Activated CD4-positive, alpha-beta T cell treated with anti-CD3 and anti-CD28 coated beads, Interleukin-2, amount 50 U/mL, for 24 hours (primary cell): Measurements from ENCODE around the gene RGMB.
"Not testable (repeated sequence)": the region's sequence is repeated elsewhere in the genome, so short reads cannot be mapped to it uniquely, and the experiment has no call there.

Experiments
- DNase-seq, 2 donors: peaks; one replicate each; pipeline ENCODE4 v3.0.0-alpha.2; 2020; ENCODE audit warnings: low read depth in 1 of 2, low spot score in 1 of 2

Gene RGMB, protein sequence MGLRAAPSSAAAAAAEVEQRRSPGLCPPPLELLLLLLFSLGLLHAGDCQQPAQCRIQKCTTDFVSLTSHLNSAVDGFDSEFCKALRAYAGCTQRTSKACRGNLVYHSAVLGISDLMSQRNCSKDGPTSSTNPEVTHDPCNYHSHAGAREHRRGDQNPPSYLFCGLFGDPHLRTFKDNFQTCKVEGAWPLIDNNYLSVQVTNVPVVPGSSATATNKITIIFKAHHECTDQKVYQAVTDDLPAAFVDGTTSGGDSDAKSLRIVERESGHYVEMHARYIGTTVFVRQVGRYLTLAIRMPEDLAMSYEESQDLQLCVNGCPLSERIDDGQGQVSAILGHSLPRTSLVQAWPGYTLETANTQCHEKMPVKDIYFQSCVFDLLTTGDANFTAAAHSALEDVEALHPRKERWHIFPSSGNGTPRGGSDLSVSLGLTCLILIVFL

DNA sequence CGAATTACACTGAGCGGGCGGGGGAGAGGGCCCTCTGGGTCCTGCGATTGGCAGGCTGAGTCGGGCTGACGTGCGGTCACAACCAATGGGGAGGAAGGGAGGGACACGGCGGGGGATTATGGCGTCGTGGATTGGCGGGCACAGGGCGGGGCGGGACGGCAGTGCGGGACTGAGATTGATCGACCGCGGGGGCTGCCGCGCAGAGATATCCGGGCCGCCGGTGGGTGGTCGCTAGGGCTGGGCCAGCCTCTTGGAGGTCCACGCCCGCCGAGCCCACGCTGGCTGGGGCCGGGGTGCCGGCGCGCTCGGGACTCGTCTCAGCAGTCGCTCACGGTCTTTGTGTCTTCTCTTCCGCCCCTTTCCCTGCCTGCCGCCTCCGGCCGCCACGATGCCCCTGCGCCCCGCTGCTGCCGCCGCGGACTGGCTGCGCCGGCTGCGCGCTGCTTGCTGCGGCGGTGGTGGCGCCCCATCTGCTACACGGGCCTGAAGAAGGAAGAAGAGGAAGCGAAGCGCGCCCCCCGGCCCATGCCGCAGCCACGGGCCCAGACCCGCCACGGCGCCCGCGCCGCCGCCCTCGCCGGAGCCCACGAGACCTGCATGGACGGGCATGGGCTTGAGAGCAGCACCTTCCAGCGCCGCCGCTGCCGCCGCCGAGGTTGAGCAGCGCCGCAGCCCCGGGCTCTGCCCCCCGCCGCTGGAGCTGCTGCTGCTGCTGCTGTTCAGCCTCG, at the start of gene RGMB:
TSS of gene RGMB (plus strand) at position 200 of the 728 bp plus-strand sequence. CDS start at position 608, 408 bp downstream.
- DNase-seq: peak; percentile 71 to 88

DNA sequence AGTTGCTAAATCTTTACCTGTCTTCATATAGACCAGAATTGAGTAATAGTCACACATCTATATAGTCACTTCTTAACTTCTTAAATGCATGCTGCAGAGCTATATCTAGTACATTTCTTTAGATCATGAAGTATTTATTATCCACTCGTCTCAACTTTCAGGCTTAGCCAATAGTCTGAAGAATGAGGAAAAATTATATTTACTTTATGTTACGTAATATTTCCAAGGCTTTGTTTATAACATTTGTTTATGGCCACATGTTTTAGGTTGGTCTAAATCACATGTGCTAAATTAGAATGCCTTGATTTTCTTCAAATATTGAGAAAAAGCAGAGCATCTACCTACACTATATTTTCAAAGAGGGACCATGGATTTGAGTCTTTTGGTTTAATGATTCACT, 47.2 kb upstream of the RGMB start:
- DNase-seq: no peak

DNA sequence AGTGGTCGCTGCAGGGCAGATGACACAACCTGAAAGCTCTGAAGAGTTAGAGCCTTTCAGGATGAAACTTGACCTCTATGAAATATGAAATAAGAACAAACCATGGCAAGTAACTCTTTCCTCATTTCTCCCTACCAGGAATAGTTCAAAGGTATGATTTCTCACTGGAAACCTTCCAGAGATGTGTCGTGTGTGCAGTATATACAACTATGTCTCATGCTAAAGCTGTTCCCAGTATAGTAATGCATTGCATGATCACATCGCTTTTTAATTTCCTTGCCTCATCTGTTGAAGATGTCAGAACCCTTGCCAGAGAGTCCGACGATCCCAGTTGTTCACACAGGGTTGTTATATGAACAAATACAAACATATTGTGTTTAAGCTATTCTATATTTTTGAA, 45.8 kb upstream of the RGMB start:
- DNase-seq: no peak

DNA sequence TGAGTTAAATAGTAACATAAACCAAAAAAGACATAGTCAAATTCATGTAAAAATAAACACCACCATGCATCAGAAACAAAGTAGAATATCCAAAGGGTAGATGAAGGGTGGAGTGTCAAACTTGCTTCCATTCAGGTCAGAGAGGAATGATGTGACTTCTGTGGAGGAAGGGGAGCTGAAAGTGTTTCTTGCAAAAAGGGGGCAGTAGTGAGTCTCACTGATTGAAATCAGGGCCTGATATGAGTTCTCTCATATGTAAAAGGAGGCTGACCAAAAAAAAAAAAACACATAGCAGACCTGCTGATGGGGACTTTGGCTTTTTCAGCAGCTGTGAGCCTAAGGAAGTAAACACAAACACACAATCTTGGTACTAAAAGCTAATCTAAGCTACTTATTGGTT, 38.8 kb upstream of the RGMB start:
- DNase-seq: no peak

DNA sequence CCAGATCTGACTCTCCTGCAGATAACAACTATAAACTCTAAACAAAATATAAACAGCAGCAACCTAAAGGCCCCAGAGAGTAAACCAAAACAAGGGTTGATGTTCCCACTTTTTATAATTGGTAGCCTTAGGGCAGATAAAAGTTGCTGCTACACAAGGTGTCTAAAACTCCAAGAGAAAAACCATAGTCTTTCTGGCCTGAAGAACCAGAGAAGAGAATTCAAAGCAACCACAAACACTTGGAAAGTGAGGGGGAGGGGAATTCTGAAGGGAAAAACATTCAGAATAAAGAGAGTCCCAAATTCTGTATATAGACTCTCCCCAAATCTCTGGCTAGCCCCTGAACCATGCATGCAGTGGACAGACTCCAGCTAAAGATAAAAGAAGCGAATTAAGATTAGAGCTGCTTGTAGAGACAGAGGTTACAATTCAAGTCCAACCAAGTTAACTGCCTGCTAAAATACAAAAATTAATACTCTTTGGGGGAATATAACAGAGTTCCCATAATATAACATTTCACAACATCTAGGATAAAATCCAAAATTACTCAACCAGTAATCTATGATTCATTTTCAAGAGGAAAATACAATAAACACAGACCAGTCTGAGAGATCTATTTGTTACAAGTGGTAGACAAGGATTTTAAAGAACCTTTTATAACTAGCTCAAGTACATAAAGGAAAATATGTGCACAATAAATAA, 37.5 kb upstream of the RGMB start:
- no peak for DNase-seq

DNA sequence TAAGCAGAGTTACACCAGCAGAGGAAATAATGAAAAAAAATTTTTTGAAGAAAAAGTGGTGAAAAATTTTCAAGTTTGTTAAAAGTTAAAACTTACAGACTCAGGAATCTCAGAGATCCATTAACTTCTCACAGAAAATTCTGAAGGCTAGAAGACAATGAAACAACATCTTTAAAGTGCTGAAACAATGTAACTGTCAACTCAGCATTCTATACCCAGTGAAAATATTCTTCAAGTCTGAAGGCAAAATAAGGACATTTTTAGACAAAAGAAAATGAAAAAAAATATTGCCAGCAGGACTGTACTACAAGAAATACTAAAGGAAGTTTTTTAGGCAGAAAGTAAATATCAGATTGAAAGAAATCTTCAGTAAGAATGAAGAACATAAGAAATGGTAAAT, 36.7 kb upstream of the RGMB start:
- no peak for DNase-seq

DNA sequence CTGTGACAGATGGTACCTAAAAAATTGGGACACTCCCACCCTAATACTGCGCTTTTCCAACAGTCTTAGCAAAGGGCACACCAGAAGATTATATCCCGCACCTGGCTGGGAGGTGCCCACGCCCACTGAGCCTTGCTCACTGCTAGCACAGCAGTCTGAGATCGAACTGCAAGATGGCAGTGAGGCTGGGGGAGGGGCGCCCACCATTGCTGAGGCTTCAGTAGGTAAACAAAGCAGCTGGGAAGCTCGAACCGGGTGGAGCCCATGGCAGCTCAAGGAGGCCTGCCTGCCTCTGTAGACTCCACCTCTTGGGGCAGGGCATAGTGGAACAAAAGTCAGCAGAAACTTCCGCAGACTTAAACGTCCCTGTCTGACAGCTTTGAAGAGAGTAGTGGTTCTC, 36.0 kb upstream of the RGMB start:
- not testable (repeated sequence) for DNase-seq

DNA sequence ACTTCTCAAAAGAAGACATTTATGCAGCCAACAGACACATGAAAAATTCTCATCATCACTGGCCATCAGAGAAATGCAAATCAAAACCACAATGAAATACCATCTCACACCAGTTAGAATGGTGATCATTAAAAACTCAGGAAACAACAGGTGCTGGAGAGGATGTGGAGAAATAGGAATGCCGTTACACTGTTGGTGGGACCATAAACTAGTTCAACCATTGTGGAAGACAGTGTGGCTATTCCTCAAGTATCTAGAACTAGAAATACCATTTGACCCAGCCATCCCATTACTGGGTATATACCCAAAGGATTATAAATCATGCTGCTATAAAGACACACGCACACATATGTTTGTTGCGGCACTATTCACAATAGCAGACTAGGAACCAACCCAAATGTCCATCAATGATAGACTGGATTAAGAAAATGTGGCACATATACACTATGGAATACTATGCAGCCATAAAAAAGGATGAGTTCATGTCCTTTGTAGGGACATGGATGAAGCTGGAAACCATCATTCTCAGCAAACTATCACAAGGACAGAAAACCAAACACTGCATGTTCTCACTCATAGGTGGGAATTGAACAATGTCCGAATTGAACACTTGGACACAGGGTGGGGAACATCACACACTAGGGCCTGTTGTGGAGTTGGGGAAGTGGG, 34.8 kb upstream of the RGMB start:
- DNase-seq: not testable (repeated sequence)

DNA sequence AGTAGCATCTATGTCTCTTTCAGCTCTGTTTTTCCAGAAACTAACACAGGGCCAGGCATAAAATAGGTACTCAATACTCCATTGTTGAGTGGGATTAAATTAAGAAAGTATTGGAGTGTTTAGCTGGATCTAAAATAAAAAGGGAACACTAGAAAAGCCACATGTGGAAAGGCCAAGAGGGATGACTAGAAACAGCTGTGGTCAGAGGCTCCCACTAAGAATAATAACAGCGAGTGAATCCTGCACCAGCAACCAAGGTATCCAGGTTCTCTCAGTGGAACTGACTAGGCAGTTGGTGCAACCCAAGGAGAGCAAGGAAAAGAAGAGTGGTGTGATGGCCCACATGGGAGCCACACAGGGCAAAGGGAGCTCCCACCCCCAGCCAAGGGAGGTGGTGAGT, 31.5 kb upstream of the RGMB start:
- DNase-seq: no peak

DNA sequence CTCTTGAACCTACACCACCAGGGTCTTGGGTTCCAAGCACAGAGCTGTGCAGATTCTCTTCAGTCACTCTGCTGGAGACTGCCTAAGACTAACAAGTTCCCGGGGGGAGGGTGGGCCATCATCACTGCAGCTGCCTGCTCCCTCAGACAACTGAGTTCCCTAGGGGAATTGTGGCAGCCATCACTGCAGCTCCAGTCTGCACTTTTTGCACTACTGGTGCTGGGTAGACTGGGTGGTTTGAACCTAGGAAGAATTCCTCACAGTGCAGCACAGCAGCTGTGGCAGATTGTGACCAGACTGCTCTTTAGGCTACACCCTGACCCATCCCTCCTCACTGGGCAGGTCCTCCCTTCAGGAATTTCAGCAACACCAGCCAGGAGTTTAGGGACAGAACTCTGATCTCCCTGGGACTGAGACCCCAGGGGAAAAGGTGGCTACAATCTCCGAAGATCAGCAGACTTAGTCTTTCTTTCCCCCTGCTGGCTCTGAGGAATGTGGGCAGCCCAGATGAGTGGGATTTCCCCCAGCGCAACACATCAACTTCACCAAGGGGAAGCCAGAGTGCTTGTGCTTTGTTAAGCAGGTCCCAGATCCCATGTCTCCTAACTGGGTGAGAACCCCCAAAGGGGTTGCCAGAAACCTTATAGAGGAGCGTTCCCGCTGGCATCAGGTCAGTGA, 30.9 kb upstream of the RGMB start:
- DNase-seq: no peak

DNA sequence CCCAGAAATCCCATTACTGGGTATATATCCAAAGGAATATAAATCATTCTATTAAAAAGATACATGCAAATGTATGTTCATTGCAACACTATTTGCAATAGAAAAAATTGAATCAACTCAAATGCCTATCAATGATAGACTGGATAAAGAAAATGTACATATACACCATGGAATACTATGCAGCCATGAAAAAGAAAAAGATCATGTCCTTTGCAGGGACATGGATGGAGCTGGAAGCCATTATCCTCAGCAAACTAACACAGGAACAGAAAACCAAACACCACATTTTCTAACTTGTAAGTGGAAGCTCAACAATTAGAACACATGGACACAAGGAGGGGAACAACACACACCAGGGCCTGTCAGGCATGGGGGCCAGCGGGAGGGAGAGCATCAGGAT, 25.2 kb upstream of the RGMB start:
- DNase-seq: not testable (repeated sequence)

DNA sequence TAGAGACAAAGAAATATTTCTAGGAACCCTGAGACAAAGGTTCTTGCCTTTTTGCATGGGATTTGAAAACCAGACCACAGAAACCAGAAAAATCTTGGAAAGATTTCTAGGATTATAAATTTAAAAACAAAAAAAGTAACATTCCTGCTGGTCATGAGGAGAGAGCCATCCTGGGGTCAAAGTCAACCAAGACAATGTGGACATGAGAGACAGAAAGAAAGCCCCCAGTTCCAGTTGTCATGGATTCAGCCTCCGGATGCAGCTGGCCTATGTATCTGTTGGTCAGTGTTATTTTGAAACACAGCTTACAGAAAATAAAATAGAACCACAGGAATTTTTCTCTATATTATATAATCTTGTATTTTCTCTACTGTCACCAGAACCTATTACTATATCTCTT, 24.4 kb upstream of the RGMB start:
- no peak for DNase-seq

DNA sequence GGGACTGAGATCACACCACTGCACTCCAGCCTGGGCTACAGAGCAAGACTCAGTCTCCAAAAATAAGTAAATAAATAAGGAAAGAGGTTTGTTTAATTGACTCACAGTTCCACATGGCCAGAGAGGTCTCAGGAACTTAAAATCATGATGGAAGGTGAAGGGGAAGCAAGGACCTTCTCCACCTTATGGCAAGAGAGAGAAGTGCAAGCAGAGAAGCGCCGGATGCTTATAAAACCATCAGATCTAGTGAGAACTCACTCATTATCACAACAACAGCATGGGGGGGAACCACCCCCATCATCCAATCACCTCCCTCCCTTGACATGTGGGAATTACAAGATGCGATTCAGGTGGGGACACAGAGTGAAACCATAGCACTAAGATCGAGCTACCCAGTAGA, 22.8 kb upstream of the RGMB start:
- no peak for DNase-seq

DNA sequence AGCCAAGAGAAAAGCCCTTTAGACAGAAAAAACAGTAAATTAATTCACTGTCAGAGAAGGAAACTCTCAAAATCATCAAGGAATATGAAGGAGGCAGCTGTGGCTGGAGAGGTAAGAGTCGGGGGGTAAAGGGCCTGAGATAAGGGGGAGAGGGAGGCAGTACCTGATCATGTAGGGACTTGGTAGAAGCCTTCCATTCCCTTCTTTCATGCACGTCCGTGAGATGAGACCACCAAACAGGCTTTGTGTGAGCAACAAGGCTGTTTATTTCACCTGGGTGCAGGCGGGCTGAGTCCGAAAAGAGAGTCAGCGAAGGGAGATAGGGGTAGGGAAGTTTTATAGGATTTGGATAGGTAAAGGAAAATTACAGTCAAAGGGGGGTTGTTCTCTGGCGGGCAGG, 21.1 kb upstream of the RGMB start:
- DNase-seq: not testable (repeated sequence)

DNA sequence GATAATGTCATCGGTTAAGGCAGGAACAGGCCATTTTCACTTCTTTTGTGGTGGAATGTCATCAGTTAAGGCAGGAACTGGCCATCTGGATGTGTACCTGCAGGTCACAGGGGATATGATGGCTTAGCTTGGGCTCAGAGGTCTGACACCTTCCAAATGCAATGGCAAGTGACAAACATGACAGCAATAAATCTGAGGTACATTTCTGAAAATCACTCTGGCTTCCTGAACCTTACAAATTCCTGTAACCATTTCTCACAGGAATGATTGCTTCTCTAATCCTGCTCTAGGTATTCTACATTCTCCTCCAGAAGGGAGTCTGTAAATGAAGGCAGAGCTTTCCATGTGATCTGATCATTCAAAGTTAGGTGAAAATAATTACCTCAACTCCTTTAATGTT, 20.7 kb upstream of the RGMB start:
- not testable (repeated sequence) for DNase-seq

DNA sequence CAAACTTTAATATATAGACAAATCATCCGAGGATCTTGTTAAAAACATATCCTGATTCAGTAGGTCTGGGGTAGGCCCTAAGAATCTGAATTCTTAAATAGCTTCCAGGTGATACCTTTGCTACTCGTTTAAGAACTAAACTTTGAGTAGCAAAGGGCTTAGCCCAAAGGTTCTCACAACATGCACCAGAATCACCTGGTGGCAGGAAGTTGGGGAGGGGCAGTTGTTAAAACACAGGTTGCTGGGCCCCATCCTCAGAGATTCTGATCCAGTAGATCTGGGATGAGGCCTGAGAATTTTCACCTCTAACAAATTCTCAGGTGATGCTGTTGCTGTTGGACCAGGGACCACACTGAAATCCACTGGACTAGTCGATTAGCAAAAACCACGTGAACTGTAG, 20.0 kb upstream of the RGMB start:
- DNase-seq: no peak

DNA sequence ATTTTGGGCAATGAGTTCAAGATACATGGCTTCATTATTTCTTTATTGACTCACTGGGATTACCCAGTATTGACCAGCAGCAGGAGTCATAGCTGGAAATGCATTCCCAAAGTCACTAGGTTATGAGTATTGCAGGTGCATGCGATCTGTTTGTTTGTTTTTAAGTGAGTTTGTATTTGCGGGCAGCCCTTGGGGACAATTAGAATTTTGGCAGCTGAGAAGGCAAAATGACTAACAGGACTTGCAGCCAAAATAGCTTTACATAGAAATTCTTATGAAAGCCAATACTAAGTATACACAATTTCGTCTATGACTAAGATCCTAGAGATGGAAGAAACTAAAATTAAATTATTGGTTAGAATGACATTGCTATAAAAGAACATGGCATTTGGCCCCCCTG, 18.1 kb upstream of the RGMB start:
- no peak for DNase-seq

DNA sequence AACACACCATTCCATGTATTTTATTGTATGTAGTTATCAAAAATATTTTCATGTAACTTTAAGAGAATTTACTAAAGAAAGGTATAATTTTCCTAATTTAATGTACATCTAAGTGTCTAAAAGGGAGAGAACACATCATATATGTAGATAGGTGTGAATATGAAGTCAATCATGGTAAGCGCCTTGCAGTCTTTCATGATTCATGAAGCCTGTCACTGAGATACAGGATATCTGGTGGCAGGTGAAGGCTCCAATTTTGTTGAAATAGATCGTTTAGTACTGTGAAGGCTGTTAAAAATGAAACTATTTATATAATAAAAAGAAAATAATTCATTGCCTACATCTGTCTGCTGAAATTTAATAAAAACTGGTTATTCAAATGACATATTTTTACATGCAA, 15.5 kb upstream of the RGMB start:
- DNase-seq: no peak

DNA sequence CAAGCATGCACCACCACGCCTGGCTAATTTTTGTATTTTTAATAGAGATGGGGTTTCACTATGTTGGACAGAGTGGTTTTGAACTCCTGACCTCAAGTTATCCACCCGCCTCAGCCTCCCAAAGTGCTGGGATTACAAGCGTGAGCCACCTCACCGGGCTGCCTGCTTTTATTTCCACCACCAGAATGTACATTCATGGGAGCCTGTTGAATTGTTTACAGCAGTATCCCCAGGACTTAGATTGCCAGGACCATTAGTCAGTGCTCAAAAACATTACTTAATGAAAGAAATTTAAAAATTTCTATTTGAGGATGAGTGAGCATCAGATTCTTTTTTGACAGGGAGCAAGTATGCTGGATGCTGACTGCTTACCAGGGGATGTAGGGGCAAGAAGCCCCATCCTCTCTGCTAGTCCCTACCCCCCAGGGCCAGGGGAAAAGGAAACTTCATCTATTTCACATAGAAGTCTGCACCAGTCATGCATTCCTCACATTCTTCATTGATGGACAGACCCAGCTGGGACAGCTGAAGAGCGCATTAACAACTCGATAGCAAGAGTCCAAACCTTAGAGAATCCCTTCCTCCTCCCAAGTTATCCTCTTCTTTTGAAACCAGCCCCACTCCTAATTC, 10.3 kb upstream of the RGMB start:
- DNase-seq: no peak

DNA sequence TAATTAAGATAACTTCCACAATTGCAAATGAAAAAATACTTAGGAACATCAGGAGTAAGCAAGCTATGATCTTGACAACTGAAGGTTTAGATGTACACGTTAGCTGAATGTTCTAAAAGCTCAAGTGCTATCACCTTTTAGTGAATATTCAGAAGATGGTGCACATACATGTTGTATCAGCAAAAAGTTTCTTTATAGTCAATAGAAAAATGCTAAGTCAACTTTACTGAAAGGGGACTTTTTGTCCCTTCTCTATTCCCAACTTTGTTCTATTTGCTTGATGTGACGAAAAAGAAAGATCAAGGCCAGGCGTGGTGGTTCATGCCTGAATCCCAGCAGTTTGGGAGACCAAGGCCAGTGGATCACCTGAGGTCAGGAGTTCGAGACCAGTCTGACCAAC, 7.6 kb upstream of the RGMB start:
- no peak for DNase-seq
